Karpas-422 (cell line): ENCODE results near the gene PHYKPL. TPM values are rescaled to one million over a fixed set of nuclear protein-coding genes. Genes with fewer than 3 reads are reported as not detected.

Source experiments
- DNase-seq: peaks from one replicate; pipeline ENCODE4 v3.0.0-alpha.2; 2015
- H2AFZ ChIP-seq: fragments of 200-600 bp; sonication (generic); 2 replicates; pipeline ENCODE4 v1.6.1; 2014; ENCODE audit warnings: antibody characterized with exemption, low read length, mixed read lengths
- H3K27ac ChIP-seq: fragments of 200-600 bp; sonication (generic); 2 replicates; pipeline ENCODE4 v1.5.1; 2014; ENCODE audit warnings: mild to moderate bottlenecking, low read length, moderate library complexity
- H3K27me3 ChIP-seq: fragments of 200-600 bp; sonication (generic); 2 replicates; pipeline ENCODE4 v1.6.1; 2014; ENCODE audit warnings: low read length, mixed read lengths
- H3K36me3 ChIP-seq: fragments of 200-600 bp; sonication (generic); 2 replicates; pipeline ENCODE4 v1.6.1; 2014; ENCODE audit warnings: low read length, mixed read lengths; ENCODE audit not compliant: insufficient read depth
- H3K4me1 ChIP-seq: fragments of 200-600 bp; sonication (generic); 2 replicates; pipeline ENCODE4 v1.6.1; 2014; ENCODE audit warnings: mild to moderate bottlenecking, low read length, mixed read lengths
- H3K4me2 ChIP-seq: fragments of 200-600 bp; sonication (generic); 2 replicates; pipeline ENCODE4 v1.6.1; 2014; ENCODE audit warnings: low read length, low read depth, mild to moderate bottlenecking; ENCODE audit not compliant: poor library complexity, severe bottlenecking
- H3K4me3 ChIP-seq: fragments of 200-600 bp; sonication (generic); 2 replicates; pipeline ENCODE4 v1.5.1; 2014; ENCODE audit warnings: mild to moderate bottlenecking, antibody characterized with exemption, low read length, mixed read lengths
- H3K79me2 ChIP-seq: fragments of 200-600 bp; sonication (generic); 2 replicates; pipeline ENCODE4 v1.6.1; 2014; ENCODE audit warnings: mild to moderate bottlenecking, low read length, mixed read lengths
- H3K9ac ChIP-seq: fragments of 200-600 bp; sonication (generic); 2 replicates; pipeline ENCODE4 v1.6.0; 2014; ENCODE audit warnings: low read length
- H3K9me2 ChIP-seq: fragments of 200-600 bp; sonication (generic), shearing (Covaris generic); replicated peaks from 2 replicates; pipeline ENCODE4 v1.6.0; 2014; ENCODE audit warnings: mild to moderate bottlenecking, low read length, moderate library complexity; ENCODE audit not compliant: insufficient read depth
- H3K9me3 ChIP-seq: fragments of 300-700, 200-600 bp; sonication (generic); 2 replicates; pipeline ENCODE4 v1.6.1; 2014; ENCODE audit warnings: low read length, mixed read lengths
- H4K20me1 ChIP-seq: fragments of 200-600 bp; sonication (generic); 2 replicates; pipeline ENCODE4 v1.6.1; 2014; ENCODE audit warnings: mild to moderate bottlenecking, antibody characterized with exemption, low read length, low read depth; ENCODE audit not compliant: insufficient read depth
- total RNA-seq: library from RNA; depleted of rRNA; stranded (reverse); fragments of >200 nt; shearing (Covaris generic); gene quantifications from 2 replicates; pipeline ENCODE4 v1.2.3, GENCODE V29; 2014; ENCODE audit warnings: low replicate concordance

PHYKPL gene
- total RNA-seq, 1 experiment from 2014 or later, result 116 TPM

GRCh38 chr5:178189433-178189832 lies 43.2 kb downstream of the PHYKPL start:
- H3K27me3 ChIP-seq, result no peaks in the 10 kb centered on the region

GRCh38 chr5:178187014-178187413 lies 45.6 kb downstream of the PHYKPL start, which contains the start of gene GMCL2:
Gene GMCL2, minus strand, starts transcription at chr5:178187371. Its CDS starts 72 bp downstream, at chr5:178187299.
- Histone ChIP-seq H3K9me3 (no peaks in the 10 kb centered on the region), H3K4me3 (no peak within 1 kb of the TSS), H4K20me1 (no peaks in the 10 kb centered on the region), H3K9ac (no peak within 1 kb of the TSS), H3K27ac (no peak within 1 kb of the TSS), H2AFZ (no peak within 1 kb of the TSS), H3K4me2 (no peak within 1 kb of the TSS), H3K4me1 (no peaks in the 10 kb centered on the region), H3K36me3 (no peaks in the 10 kb centered on the region), H3K79me2 (no peaks in the 10 kb centered on the region), H3K9me2 (no peaks in the 10 kb centered on the region), H3K27me3 (no peaks in the 10 kb centered on the region)
- DNase-seq, result no peak

More at GRCh38 chr5:178189433-178189832, 43.2 kb downstream of the PHYKPL start:
- Histone ChIP-seq H3K36me3 (no peaks in the 10 kb centered on the region), H2AFZ (no peak overlapping the region), H3K4me1 (0 out of 2 replicates have a peak, but pooled peaks cover 3% of the 10 kb centered on the region), H3K9me3 (no peaks in the 10 kb centered on the region), H3K79me2 (no peaks in the 10 kb centered on the region), H3K4me3 (no peak overlapping the region), H3K9me2 (no peaks in the 10 kb centered on the region), H3K9ac (no peak overlapping the region), H3K27ac (no peak overlapping the region), H3K4me2 (no peak overlapping the region), H4K20me1 (no peaks in the 10 kb centered on the region)
- DNase-seq, result no peak

- Histone ChIP-seq H3K9me2 (no peaks in the 10 kb centered on the region), H2AFZ (no peak overlapping the region), H3K9me3 (no peaks in the 10 kb centered on the region), H3K9ac (no peak overlapping the region), H3K36me3 (no peaks in the 10 kb centered on the region), H3K4me3 (no peak overlapping the region), H4K20me1 (no peaks in the 10 kb centered on the region), H3K4me2 (no peak overlapping the region), H3K79me2 (no peaks in the 10 kb centered on the region), H3K27me3 (no peaks in the 10 kb centered on the region), H3K27ac (no peak overlapping the region), H3K4me1 (no peaks in the 10 kb centered on the region)
- DNase-seq, result no peak
Measured at GRCh38 chr5:178186427-178186826, 46.2 kb downstream of the PHYKPL start.

- H3K36me3 ChIP-seq, result no peaks in the 10 kb centered on the region
- H3K79me2 ChIP-seq, result no peaks in the 10 kb centered on the region
- no peak overlapping the region for H3K4me2 ChIP-seq
- H3K4me1 ChIP-seq, result no peaks in the 10 kb centered on the region
- no peak overlapping the region for H3K9ac ChIP-seq
- no peak overlapping the region for H2AFZ ChIP-seq
- H4K20me1 ChIP-seq, result no peaks in the 10 kb centered on the region
- H3K27ac ChIP-seq, result no peak overlapping the region
- DNase-seq, result no peak
- no peaks in the 10 kb centered on the region for H3K9me2 ChIP-seq
- H3K27me3 ChIP-seq, result peaks cover 2% of the 10 kb centered on the region; the same call in 1 of the 2 replicates
- no peaks in the 10 kb centered on the region for H3K9me3 ChIP-seq
- no peak overlapping the region for H3K4me3 ChIP-seq
Measured at GRCh38 chr5:178182158-178182876, 50.3 kb downstream of the PHYKPL start.

- no peaks in the 10 kb centered on the region for H3K4me1 ChIP-seq
- H3K4me3 ChIP-seq, result no peak overlapping the region
- H4K20me1 ChIP-seq, result no peaks in the 10 kb centered on the region
- no peak overlapping the region for H2AFZ ChIP-seq
- no peak overlapping the region for H3K27ac ChIP-seq
- no peak overlapping the region for H3K4me2 ChIP-seq
- H3K9me2 ChIP-seq, result no peaks in the 10 kb centered on the region
- DNase-seq, result no peak
- H3K27me3 ChIP-seq, result peaks cover 2% of the 10 kb centered on the region; the same call in 1 of the 2 replicates
- H3K36me3 ChIP-seq, result no peaks in the 10 kb centered on the region
- no peaks in the 10 kb centered on the region for H3K79me2 ChIP-seq
- H3K9me3 ChIP-seq, result no peaks in the 10 kb centered on the region
- no peak overlapping the region for H3K9ac ChIP-seq
Measured at GRCh38 chr5:178180141-178180863, 52.3 kb downstream of the PHYKPL start.

GRCh38 chr5:178177569-178177968 lies 55.0 kb downstream of the PHYKPL start:
- peaks cover 2% of the 10 kb centered on the region; the same call in 1 of the 2 replicates for H3K27me3 ChIP-seq
- no peaks in the 10 kb centered on the region for H3K4me1 ChIP-seq
- no peak overlapping the region for H3K4me2 ChIP-seq
- no peaks in the 10 kb centered on the region for H3K79me2 ChIP-seq
- no peak overlapping the region for H3K4me3 ChIP-seq
- DNase-seq, result no peak
- H4K20me1 ChIP-seq, result no peaks in the 10 kb centered on the region
- H2AFZ ChIP-seq, result no peak overlapping the region
- H3K27ac ChIP-seq, result no peak overlapping the region
- no peaks in the 10 kb centered on the region for H3K36me3 ChIP-seq
- no peak overlapping the region for H3K9ac ChIP-seq
- no peaks in the 10 kb centered on the region for H3K9me2 ChIP-seq
- H3K9me3 ChIP-seq, result no peaks in the 10 kb centered on the region

- Histone ChIP-seq H3K9ac (no peak overlapping the region), H3K4me2 (no peak overlapping the region), H3K9me2 (no peaks in the 10 kb centered on the region), H3K4me3 (no peak overlapping the region), H3K9me3 (no peaks in the 10 kb centered on the region), H3K4me1 (no peaks in the 10 kb centered on the region), H4K20me1 (no peaks in the 10 kb centered on the region), H3K79me2 (no peaks in the 10 kb centered on the region), H3K27ac (no peak overlapping the region), H3K36me3 (no peaks in the 10 kb centered on the region), H3K27me3 (peaks cover 2% of the 10 kb centered on the region; the same call in 1 of the 2 replicates), H2AFZ (no peak overlapping the region)
- no peak for DNase-seq
Measured at GRCh38 chr5:178176791-178177190, 55.8 kb downstream of the PHYKPL start.

- Histone ChIP-seq H2AFZ (no peak overlapping the region), H4K20me1 (no peaks in the 10 kb centered on the region), H3K4me3 (no peak overlapping the region), H3K4me2 (no peak overlapping the region), H3K27ac (no peak overlapping the region), H3K36me3 (no peaks in the 10 kb centered on the region), H3K9me3 (no peaks in the 10 kb centered on the region), H3K9me2 (no peaks in the 10 kb centered on the region), H3K27me3 (no peaks in the 10 kb centered on the region), H3K9ac (no peak overlapping the region), H3K4me1 (no peaks in the 10 kb centered on the region), H3K79me2 (no peaks in the 10 kb centered on the region)
- DNase-seq, result no peak
Measured at GRCh38 chr5:178174456-178174855, 58.1 kb downstream of the PHYKPL start.
